ENCODE data around the gene CDKAL1.

DNA sequence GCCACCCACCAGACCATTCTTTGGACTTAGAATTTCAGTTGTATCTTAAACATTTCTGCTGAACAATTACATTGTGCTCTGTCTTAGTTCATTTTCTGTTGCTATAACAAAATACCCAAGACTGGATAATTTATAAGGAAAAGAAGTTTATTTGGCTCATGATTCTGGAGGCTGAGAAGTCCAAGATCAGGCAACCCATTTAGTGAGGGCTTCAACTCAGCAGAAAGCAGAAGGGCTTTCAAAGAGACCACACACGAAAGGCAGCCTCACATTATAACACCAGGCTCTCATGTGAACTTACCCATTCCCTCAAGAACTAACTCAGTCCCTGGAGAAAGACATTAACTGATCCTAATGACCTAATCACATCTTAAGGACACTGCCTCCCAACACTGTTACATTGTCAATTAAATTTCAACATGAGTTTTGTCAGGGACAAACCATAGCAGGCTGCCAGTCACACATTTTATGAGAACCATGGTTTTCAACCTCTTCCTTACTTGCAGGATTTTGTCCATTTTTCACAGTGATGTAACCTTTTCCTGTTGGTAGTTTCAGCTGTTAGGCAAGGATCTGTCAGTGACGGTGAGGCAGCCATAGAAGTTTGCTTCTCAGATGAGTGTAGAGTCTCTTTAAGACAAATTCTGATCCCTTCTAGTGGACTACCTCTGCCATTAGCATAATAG is 659.7 kb downstream of the CDKAL1 start:
- TF ChIP-seq ZNF709 (CRISPR knock-in tag; IDR thresholded peaks at IDR 0.05) (no peak), PHB2 (IDR thresholded peaks at IDR 0.05; ENCODE audit: partially characterized antibody) (no peak)
- TF ChIP-seq, protein P1, sequence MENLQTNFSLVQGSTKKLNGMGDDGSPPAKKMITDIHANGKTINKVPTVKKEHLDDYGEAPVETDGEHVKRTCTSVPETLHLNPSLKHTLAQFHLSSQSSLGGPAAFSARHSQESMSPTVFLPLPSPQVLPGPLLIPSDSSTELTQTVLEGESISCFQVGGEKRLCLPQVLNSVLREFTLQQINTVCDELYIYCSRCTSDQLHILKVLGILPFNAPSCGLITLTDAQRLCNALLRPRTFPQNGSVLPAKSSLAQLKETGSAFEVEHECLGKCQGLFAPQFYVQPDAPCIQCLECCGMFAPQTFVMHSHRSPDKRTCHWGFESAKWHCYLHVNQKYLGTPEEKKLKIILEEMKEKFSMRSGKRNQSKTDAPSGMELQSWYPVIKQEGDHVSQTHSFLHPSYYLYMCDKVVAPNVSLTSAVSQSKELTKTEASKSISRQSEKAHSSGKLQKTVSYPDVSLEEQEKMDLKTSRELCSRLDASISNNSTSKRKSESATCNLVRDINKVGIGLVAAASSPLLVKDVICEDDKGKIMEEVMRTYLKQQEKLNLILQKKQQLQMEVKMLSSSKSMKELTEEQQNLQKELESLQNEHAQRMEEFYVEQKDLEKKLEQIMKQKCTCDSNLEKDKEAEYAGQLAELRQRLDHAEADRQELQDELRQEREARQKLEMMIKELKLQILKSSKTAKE (CRISPR knock-in tag; IDR thresholded peaks at IDR 0.05; ENCODE audit: borderline replicate concordance), result no peak
- TF ChIP-seq, protein P2, sequence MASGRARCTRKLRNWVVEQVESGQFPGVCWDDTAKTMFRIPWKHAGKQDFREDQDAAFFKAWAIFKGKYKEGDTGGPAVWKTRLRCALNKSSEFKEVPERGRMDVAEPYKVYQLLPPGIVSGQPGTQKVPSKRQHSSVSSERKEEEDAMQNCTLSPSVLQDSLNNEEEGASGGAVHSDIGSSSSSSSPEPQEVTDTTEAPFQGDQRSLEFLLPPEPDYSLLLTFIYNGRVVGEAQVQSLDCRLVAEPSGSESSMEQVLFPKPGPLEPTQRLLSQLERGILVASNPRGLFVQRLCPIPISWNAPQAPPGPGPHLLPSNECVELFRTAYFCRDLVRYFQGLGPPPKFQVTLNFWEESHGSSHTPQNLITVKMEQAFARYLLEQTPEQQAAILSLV (CRISPR knock-in tag; IDR thresholded peaks at IDR 0.05; ENCODE audit: borderline replicate concordance), result no peak
